Progenitor cell of endocrine pancreas (in vitro differentiated cells): ENCODE measurements around the gene RPUSD4. TPM values are rescaled to one million over a fixed set of nuclear protein-coding genes. Genes with fewer than 3 reads are reported as not detected.

Source experiments
- DNase-seq: peaks from one replicate; pipeline ENCODE4 v3.0.0; 2021; ENCODE audit warnings: low spot score; ENCODE audit not compliant: unreplicated experiment
- H3K27ac Mint-ChIP-seq: 2 replicates; pipeline ENCODE4 v1.8.0; 2021; ENCODE audit warnings: mild to moderate bottlenecking, moderate library complexity, mixed read lengths
- H3K27me3 Mint-ChIP-seq: 2 replicates; pipeline ENCODE4 v1.8.0; 2021; ENCODE audit warnings: mixed read lengths
- H3K36me3 Mint-ChIP-seq: 2 replicates; pipeline ENCODE4 v1.8.0; 2022; ENCODE audit warnings: mixed read lengths; ENCODE audit not compliant: insufficient read depth
- H3K4me1 Mint-ChIP-seq: 2 replicates; pipeline ENCODE4 v1.8.0; 2021; ENCODE audit warnings: low read depth, mixed read lengths
- H3K4me3 Mint-ChIP-seq: 2 replicates; pipeline ENCODE4 v1.8.0; 2021; ENCODE audit warnings: low read depth, mild to moderate bottlenecking, moderate library complexity, mixed read lengths
- H3K9me3 Mint-ChIP-seq: 2 replicates; pipeline ENCODE4 v1.8.0; 2021; ENCODE audit warnings: low read depth, mixed read lengths
- total RNA-seq: library from RNA; stranded (reverse); gene quantifications from 2 replicates; pipeline ENCODE4 v1.2.1, GENCODE V29; 2021
- TF ChIP-seq, protein P1 (sequence below): fragments of 200-600 bp; sonication (generic); IDR thresholded peaks from one replicate; pipeline ENCODE4 v1.5.0; 2021; ENCODE audit warnings: antibody characterized with exemption, mild to moderate bottlenecking; ENCODE audit not compliant: unreplicated experiment

Gene RPUSD4
- total RNA-seq, 1 donor from 2014 or later, result 41.0 TPM

DNA sequence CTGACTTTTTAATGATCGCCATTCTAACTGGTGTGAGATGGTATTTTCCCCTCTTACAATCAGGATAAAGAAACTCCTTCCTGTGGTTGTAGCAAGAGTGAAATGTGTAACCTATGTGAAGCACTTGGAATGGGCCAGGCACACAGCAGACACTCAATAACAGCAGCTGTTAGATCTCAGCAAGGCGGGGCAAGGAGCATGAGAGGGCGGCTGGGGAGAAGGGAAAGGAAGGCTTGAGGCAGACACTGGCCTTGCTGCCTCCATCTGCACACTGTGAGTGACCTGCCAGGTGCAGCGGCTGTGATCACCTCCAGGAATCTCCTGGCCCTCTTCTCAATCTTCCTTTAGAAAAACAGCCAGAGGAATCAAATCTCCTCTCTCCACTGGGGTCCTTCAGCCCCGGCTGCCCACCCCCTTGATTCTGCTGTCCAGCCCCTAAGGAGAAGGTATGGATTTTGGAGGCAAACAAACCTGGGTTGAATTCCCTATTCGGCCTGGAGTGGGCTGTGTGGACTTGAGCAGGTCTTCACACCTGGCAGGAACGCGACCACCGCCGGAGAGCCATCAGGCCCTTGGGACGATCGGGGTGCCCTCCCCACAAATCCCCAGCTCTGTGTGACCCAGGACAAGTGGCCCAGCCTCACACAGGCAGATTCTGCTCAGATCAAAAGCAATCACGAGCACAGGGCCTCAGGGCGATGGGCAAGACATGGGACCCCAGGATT is 49.0 kb downstream of the RPUSD4 start:
- H3K4me1 Mint-ChIP-seq, result peaks cover 38% of the 10 kb centered on the region
- DNase-seq, result no peak
- no peaks in the 10 kb centered on the region for H3K36me3 Mint-ChIP-seq
- peaks cover 3% of the 10 kb centered on the region for H3K27me3 Mint-ChIP-seq
- H3K27ac Mint-ChIP-seq, result peak overlapping the region; percentile 68
- TF ChIP-seq, protein P1, sequence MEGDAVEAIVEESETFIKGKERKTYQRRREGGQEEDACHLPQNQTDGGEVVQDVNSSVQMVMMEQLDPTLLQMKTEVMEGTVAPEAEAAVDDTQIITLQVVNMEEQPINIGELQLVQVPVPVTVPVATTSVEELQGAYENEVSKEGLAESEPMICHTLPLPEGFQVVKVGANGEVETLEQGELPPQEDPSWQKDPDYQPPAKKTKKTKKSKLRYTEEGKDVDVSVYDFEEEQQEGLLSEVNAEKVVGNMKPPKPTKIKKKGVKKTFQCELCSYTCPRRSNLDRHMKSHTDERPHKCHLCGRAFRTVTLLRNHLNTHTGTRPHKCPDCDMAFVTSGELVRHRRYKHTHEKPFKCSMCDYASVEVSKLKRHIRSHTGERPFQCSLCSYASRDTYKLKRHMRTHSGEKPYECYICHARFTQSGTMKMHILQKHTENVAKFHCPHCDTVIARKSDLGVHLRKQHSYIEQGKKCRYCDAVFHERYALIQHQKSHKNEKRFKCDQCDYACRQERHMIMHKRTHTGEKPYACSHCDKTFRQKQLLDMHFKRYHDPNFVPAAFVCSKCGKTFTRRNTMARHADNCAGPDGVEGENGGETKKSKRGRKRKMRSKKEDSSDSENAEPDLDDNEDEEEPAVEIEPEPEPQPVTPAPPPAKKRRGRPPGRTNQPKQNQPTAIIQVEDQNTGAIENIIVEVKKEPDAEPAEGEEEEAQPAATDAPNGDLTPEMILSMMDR, result no peak
- H3K9me3 Mint-ChIP-seq, result no peaks in the 10 kb centered on the region
- H3K4me3 Mint-ChIP-seq, result no peak overlapping the region

DNA sequence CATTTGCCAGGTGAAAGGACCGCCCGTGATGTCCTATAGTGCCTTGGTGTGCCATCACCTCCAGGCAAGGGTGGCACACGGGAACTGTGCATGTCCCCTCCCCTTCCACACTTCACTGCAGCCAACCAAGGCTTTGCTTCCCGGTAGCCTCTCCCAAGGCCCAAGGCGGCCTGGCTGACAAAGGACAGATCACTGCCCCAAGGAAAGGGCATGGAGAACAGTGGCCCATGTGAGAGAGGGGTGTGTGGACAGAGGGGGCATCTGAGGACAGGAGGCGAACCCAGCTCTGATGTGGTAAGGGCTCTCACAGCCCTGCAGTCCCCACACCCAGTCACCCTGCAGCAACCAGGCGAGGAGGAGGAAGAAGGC is 50.4 kb downstream of the RPUSD4 start:
- TF ChIP-seq, protein P1, result no peak
- Mint-ChIP-seq H3K36me3 (no peaks in the 10 kb centered on the region), H3K4me3 (no peak overlapping the region), H3K9me3 (no peaks in the 10 kb centered on the region), H3K4me1 (peaks cover 38% of the 10 kb centered on the region), H3K27ac (no peak overlapping the region), H3K27me3 (no peaks in the 10 kb centered on the region)
- no peak for DNase-seq

DNA sequence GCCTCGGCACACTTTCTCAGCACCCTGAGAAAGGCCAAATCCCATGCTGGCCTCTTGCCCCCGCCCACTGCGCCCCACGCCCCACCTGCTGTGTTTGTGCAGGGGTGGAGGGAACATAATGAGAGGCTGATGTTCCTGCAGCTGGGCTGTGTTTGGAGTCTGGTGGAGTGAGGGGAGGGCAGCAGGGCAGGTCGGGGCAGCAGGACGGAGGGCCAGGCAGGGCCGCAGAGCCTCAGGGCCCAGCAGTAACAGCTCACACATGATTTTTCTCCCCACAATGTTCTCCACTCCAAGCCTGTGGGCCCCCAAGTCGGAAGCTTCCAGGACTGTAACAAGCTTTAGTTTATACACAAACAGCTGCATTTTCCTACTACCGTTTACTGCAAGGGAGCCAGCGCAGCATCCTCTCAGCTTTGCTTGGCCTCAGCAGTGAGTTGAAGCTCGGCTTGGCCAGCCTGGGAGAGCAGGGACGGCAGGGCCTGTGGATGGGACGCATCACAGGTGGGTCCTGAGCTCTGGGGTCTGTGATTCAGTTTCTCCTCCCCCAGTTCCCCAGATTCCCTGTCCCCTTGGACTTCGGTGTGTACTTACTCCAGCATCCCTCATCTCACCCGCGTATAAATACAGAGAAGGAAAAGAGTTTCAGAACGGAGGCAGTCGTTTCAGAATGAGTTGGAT is 51.0 kb downstream of the RPUSD4 start:
- Mint-ChIP-seq H3K4me1 (peaks cover 38% of the 10 kb centered on the region), H3K36me3 (no peaks in the 10 kb centered on the region), H3K27ac (no peak overlapping the region), H3K27me3 (no peaks in the 10 kb centered on the region), H3K9me3 (no peaks in the 10 kb centered on the region), H3K4me3 (no peak overlapping the region)
- DNase-seq, result no peak
- TF ChIP-seq, protein P1, result no peak

DNA sequence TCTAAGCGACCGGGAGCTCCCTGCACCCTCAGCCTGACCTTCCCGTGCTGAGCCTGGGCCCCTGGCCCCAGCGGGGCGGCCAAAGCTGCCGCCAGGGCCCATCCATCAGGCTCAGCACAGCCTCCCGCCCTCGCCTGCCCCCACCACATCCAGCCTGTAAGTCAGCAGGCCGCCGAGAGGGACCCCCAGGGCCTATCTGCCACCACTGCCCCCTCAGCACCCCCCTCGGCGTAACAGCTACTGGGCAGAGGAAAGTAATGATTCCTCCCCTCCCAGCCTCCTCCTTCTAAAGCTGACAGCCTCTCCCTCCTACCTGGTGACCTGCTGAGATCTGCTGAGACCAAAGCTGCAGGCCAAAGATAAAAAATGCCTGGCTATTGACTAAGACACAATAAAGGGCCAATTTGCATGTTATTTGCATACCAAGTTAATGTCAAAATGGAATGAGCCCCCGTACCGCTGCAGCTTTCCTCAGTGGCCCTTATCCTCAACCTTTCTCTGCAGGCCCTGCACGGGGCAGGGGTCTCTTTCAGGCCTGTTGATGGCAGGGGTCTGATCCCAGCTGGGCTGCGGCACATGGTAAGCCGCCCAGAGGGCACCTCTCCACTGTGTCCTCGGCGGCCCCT is 51.6 kb downstream of the RPUSD4 start:
- H3K27ac Mint-ChIP-seq, result no peak overlapping the region
- no peak overlapping the region for H3K4me3 Mint-ChIP-seq
- no peaks in the 10 kb centered on the region for H3K9me3 Mint-ChIP-seq
- TF ChIP-seq, protein P1, result no peak
- H3K36me3 Mint-ChIP-seq, result no peaks in the 10 kb centered on the region
- no peaks in the 10 kb centered on the region for H3K27me3 Mint-ChIP-seq
- H3K4me1 Mint-ChIP-seq, result peaks cover 36% of the 10 kb centered on the region
- no peak for DNase-seq

DNA sequence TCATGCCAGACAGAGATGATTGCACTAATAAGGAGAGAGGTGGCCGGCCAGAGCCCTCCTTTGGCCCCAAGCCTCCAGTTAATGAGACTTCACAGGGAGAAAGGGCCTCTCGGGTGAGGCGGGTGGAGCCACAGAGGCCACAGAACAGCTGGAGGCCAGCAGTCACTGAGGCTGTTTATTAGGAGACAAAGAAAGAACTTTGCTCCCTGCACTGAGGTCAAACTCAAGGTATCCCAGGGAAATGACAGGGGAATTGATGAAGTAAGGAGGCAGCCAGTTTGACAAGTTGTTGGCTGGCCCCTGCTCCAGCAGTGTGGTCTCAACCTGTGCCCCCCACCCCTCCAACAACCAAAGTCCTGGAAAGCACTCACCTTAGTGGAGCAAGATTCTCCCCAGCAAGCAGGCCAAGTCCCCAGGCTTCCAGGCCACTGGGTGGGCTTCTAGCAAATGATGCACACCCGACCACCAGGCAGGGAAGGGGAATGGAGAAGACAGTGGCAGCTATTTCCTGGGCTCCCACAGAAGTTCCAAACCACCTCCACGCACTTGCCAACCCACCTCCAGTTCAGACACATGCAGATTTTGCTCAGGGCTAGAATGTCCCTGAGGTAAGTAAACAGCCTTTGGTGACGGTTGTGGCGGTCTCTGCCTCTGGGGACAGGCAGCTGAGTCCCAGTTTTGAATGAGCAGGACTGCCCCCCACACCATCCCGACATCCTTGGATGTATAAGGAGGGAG is 53.2 kb downstream of the RPUSD4 start:
- Mint-ChIP-seq H3K9me3 (no peaks in the 10 kb centered on the region), H3K4me3 (no peak overlapping the region), H3K27me3 (no peaks in the 10 kb centered on the region), H3K27ac (no peak overlapping the region), H3K36me3 (no peaks in the 10 kb centered on the region), H3K4me1 (peaks cover 33% of the 10 kb centered on the region)
- DNase-seq, result no peak
- TF ChIP-seq, protein P1, result no peak
